Measurements from ENCODE around the gene PHC1.
A peak's percentile ranks its signal among the peaks of the same experiment; 100 is the strongest.
"Not testable (repeated sequence)": the region's sequence is repeated elsewhere in the genome, so short reads cannot be mapped to it uniquely, and the experiment has no call there.

Gene PHC1

GRCh38 chr12:8914033-8914715 is at the start of gene PHC1:
PHC1 (plus strand) TSS chr12:8914509; CDS start chr12:8917678, 3,169 bp downstream.
- FAIRE-seq (peak; percentile 95), DNase-seq (ENCODE audit: low spot score) (peak; percentile 99)

- FAIRE-seq (no peak), DNase-seq (ENCODE audit: low spot score) (no peak)
Observed at GRCh38 chr12:8866429-8866828, 47.9 kb upstream of the PHC1 start.

GRCh38 chr12:8867009-8867408 is 47.3 kb upstream of the PHC1 start:
- no peak for FAIRE-seq
- DNase-seq (ENCODE audit: low spot score) = no peak

- FAIRE-seq = no peak
- DNase-seq (ENCODE audit: low spot score) = no peak
Observed at GRCh38 chr12:8867786-8868185, 46.5 kb upstream of the PHC1 start.

GRCh38 chr12:8870586-8870985 is 43.7 kb upstream of the PHC1 start:
- no peak for DNase-seq (ENCODE audit: low spot score)
- peak; percentile 61 for FAIRE-seq

- DNase-seq (ENCODE audit: low spot score) = no peak
- FAIRE-seq = no peak
Observed at GRCh38 chr12:8871068-8871467, 43.2 kb upstream of the PHC1 start.

GRCh38 chr12:8876887-8877286 is 37.4 kb upstream of the PHC1 start:
- DNase-seq (ENCODE audit: low spot score) (no peak), FAIRE-seq (no peak)

- DNase-seq (ENCODE audit: low spot score) (no peak), FAIRE-seq (no peak)
Observed at GRCh38 chr12:8886502-8887284, 27.6 kb upstream of the PHC1 start.

- no peak for DNase-seq (ENCODE audit: low spot score)
- FAIRE-seq = no peak
Observed at GRCh38 chr12:8887285-8887715, 27.0 kb upstream of the PHC1 start.

- FAIRE-seq = no peak
- DNase-seq (ENCODE audit: low spot score) = peak; percentile 80
Observed at GRCh38 chr12:8890313-8891085, 23.8 kb upstream of the PHC1 start.

- FAIRE-seq (no peak), DNase-seq (ENCODE audit: low spot score) (no peak)
Observed at GRCh38 chr12:8891976-8892375, 22.3 kb upstream of the PHC1 start.

GRCh38 chr12:8894378-8894777 is 19.9 kb upstream of the PHC1 start:
- DNase-seq (ENCODE audit: low spot score) (no peak), FAIRE-seq (no peak)

- no peak for DNase-seq (ENCODE audit: low spot score)
- FAIRE-seq = no peak
Observed at GRCh38 chr12:8894986-8895385, 19.3 kb upstream of the PHC1 start.

GRCh38 chr12:8897081-8897480 is 17.2 kb upstream of the PHC1 start:
- DNase-seq (ENCODE audit: low spot score) (no peak), FAIRE-seq (no peak)

GRCh38 chr12:8899830-8900229 is 14.5 kb upstream of the PHC1 start:
- FAIRE-seq (peak; percentile 20), DNase-seq (ENCODE audit: low spot score) (no peak)

- not testable (repeated sequence) for FAIRE-seq; DNase-seq (ENCODE audit: low spot score)
Observed at GRCh38 chr12:8902703-8903102, 11.6 kb upstream of the PHC1 start.

GRCh38 chr12:8903646-8904045 is 10.7 kb upstream of the PHC1 start:
- DNase-seq (ENCODE audit: low spot score) (no peak), FAIRE-seq (no peak)

GRCh38 chr12:8904665-8905064 is 9.6 kb upstream of the PHC1 start:
- no peak for DNase-seq (ENCODE audit: low spot score)
- no peak for FAIRE-seq

GRCh38 chr12:8905546-8905945 is 8.8 kb upstream of the PHC1 start:
- DNase-seq (ENCODE audit: low spot score) = no peak
- no peak for FAIRE-seq

GRCh38 chr12:8906266-8907180 is 7.8 kb upstream of the PHC1 start:
- DNase-seq (ENCODE audit: low spot score) (no peak), FAIRE-seq (no peak)

- no peak for DNase-seq (ENCODE audit: low spot score)
- FAIRE-seq = no peak
Observed at GRCh38 chr12:8907513-8907912, 6.8 kb upstream of the PHC1 start.

Data from urothelium cell line (cell line).